ENCODE data around the gene KRT73.
A peak's percentile ranks its signal among the peaks of the same experiment; 100 is the strongest.

The KRT73 gene

DNA sequence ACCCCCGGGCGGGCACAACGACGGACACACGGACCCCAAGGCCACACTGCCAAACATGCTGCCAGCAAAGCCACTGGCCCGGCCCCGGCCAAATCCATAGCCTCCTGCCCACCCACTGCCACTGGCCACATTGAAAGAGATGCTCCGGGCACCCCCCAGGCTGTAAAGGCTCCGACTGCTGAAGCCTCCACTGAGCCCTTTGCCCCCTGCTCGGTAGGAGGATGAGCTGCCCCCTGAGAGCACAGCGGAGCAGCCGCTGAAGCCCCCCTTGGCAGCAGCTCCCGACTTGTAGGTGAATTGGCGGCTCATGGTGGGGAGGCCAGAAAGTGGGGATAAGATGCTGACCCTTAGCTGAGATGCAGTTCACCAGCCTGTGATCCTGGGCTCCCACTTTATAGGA lies at the start of gene KRT73:
KRT73 (minus strand) TSS at position 344 of the 400 bp plus-strand sequence; CDS start at position 309, 35 bp downstream.
- Mint-ChIP-seq H3K4me3 (no peak within 1 kb of the TSS), H3K36me3 (no peaks in the 10 kb centered on the region), H3K9me3 (no peaks in the 10 kb centered on the region), H3K4me1 (peaks cover 21% of the 10 kb centered on the region), H3K27ac (peak within 1 kb of the TSS; percentile 13)
- DNase-seq (ENCODE audit: low spot score in 2 of 2) (peak in 1 of 2 donors; percentile 34), ATAC-seq (no peak)

DNA sequence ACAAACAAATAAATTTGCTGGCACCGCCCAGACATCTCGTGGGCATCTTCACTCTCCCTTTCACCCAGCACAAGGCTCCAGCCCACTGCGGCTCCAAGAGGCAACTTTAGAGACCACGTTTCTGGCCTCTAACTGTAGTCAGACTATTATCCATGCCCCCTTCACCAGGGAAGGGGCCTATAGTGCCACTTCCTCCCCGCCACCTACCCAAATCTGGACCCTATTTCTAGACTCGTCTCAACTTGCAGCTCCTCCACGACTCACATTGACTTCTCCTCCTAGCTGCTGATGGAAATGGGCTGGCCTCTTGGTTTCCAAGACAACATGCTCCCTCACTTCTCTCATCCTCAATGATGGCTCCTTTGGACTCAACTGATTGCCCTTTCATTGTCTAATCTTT lies 49.6 kb upstream of the KRT73 start:
- ATAC-seq, result no peak
- Mint-ChIP-seq H3K27ac (no peak overlapping the region), H3K36me3 (no peaks in the 10 kb centered on the region), H3K4me3 (no peak overlapping the region), H3K9me3 (no peaks in the 10 kb centered on the region), H3K4me1 (no peaks in the 10 kb centered on the region)
- no peak for DNase-seq (ENCODE audit: low spot score in 2 of 2)

DNA sequence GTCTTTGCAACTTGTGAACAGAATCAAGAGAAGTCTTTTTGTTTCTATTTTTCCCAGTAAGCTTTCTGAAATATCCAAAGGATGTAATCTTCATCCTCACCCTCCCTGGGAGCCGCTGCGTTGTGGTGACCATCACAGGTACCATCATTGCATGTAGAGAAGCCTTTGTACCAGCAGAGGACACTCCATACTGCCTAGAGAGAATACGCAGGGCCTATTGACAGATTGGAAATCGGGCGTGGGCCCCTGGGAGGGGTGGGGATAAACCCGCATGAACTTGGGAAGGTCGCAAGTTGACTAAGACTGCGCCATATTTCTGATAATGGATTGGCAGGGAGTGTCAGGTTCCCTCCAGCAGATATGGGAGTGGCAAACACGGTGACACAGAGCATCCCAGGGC lies 49.1 kb upstream of the KRT73 start:
- H3K36me3 Mint-ChIP-seq, result no peaks in the 10 kb centered on the region
- H3K9me3 Mint-ChIP-seq, result no peaks in the 10 kb centered on the region
- no peak for DNase-seq (ENCODE audit: low spot score in 2 of 2)
- ATAC-seq, result no peak
- H3K27ac Mint-ChIP-seq, result no peak overlapping the region
- peaks cover 2% of the 10 kb centered on the region for H3K4me1 Mint-ChIP-seq
- H3K4me3 Mint-ChIP-seq, result no peak overlapping the region

DNA sequence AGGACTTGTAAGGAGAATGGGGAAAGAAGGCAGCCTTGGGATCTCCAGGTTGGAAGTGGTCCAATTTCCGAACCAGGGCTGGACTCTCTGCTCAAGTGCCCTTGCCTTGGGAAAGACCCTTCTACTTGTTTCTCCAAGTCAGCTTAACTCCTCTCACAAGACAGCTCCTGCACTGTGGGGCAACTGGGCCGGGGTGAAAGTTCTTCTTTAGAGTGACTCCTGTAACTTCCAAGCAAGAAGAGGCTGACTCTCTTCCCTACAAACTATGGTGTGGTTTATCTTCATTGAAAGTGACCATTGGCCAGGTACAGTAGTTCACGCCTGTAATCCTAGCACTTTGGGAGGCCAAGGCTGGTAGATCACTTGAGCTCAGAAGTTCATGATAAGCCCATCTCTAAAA lies 48.1 kb upstream of the KRT73 start:
- Mint-ChIP-seq H3K9me3 (no peaks in the 10 kb centered on the region), H3K36me3 (no peaks in the 10 kb centered on the region), H3K27ac (no peak overlapping the region), H3K4me1 (peaks cover 12% of the 10 kb centered on the region), H3K4me3 (no peak overlapping the region)
- no peak for ATAC-seq
- DNase-seq (ENCODE audit: low spot score in 2 of 2), result no peak

DNA sequence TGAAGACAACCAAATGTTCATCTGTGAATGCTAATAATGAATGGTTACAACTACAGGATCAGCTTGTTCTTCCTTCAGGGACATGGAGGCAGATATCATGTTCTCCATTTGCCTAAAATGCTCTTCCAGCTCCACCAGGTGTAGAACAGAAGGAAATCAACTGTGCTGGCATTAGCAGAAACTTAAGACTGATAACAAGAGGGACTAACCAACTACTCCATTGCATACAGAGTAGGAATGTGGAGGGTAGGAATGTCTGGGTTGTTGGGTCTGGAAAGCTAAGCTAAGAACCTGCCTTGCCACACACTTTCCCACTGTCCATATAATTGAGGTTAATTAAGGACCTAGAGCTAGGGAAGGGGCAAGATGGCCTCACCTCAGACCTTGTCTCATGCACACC lies 45.1 kb upstream of the KRT73 start:
- no peak for DNase-seq (ENCODE audit: low spot score in 2 of 2)
- no peak overlapping the region for H3K27ac Mint-ChIP-seq

DNA sequence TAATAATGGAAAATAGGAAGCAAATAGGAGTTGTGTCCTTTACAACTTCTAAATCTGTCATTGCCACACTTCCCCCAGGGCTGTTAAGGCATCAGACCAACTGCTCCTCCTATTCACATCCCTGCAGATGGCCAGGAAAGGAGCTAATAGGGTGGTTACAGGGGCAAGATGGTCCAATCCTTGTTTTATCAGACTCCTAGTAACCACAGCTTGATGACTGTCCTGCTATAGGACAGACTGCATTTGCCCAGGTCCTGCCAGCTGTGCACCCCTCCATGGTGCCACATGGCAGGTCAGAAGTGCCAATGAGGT lies 44.5 kb upstream of the KRT73 start:
- no peak overlapping the region for H3K27ac Mint-ChIP-seq
- H3K4me1 Mint-ChIP-seq, result peaks cover 12% of the 10 kb centered on the region
- H3K36me3 Mint-ChIP-seq, result no peaks in the 10 kb centered on the region
- no peak overlapping the region for H3K4me3 Mint-ChIP-seq
- no peaks in the 10 kb centered on the region for H3K9me3 Mint-ChIP-seq
- ATAC-seq, result no peak
- no peak for DNase-seq (ENCODE audit: low spot score in 2 of 2)

More for the DNA sequence above, 45.1 kb upstream of the KRT73 start:
- H3K9me3 Mint-ChIP-seq, result no peaks in the 10 kb centered on the region
- peaks cover 12% of the 10 kb centered on the region for H3K4me1 Mint-ChIP-seq
- H3K4me3 Mint-ChIP-seq, result no peak overlapping the region
- no peaks in the 10 kb centered on the region for H3K36me3 Mint-ChIP-seq
- no peak for ATAC-seq

DNA sequence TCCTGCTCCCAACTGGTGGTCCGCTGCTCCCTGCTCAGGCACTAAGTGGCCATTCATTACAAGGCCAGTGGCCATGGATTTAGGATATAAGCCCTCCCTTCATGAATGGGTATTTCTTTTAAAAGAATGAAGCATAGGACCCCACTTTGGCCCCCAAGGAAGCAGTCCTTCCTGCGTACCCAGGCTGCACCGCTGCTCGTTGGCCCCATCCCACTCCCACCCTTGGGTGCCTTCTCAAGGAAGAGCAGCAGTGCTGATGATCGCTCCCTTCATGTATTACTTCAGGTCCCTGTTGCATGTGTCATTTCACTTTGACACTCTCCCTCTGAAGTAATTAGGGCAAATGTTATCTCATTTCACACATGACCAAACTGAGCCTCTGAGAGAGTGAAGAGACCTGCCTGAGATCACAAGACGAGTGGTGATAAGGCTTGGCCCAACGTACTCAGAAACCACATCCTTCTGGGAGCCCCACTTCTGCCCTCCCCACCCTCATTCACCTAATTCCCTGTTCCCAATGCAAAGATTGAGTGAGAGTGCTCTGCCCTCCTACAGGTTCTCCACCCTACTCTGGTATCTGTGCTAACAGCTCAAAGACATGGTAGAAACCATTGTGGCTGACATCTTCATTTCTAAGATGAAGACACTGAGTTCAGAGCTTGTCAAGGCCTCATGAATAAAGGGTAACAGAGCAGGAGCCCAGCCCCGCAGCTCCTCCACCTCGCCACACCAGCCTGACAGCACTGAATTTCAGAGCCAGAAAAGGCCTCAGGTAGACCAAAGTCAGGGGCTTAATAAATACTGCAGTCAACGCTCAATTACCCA lies 43.9 kb upstream of the KRT73 start:
- DNase-seq (ENCODE audit: low spot score in 2 of 2) (no peak), ATAC-seq (no peak)
- Mint-ChIP-seq H3K4me3 (no peak overlapping the region), H3K9me3 (no peaks in the 10 kb centered on the region), H3K36me3 (no peaks in the 10 kb centered on the region), H3K4me1 (peaks cover 12% of the 10 kb centered on the region), H3K27ac (no peak overlapping the region)

DNA sequence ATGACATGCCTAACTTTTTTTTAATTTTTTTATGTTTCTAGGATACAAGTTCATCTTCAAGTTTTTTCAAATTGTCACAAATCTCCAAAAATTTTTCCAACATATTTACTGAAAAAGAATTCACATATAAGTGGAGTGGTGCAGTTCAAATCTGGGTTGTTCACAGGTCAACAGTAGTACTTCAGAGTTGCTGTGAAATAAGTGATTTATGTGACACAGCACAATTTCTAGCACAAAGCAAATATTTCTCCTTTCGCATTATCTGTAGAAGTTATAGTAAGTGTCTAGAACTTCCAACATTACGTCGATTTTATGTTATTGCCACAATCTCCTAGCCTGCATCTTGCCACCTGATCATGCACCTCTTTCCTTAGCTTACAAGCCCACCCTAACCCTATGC lies 43.3 kb upstream of the KRT73 start:
- H3K4me1 Mint-ChIP-seq, result peaks cover 12% of the 10 kb centered on the region
- no peaks in the 10 kb centered on the region for H3K36me3 Mint-ChIP-seq
- no peak for ATAC-seq
- no peak overlapping the region for H3K4me3 Mint-ChIP-seq
- H3K9me3 Mint-ChIP-seq, result no peaks in the 10 kb centered on the region
- no peak overlapping the region for H3K27ac Mint-ChIP-seq
- no peak for DNase-seq (ENCODE audit: low spot score in 2 of 2)

DNA sequence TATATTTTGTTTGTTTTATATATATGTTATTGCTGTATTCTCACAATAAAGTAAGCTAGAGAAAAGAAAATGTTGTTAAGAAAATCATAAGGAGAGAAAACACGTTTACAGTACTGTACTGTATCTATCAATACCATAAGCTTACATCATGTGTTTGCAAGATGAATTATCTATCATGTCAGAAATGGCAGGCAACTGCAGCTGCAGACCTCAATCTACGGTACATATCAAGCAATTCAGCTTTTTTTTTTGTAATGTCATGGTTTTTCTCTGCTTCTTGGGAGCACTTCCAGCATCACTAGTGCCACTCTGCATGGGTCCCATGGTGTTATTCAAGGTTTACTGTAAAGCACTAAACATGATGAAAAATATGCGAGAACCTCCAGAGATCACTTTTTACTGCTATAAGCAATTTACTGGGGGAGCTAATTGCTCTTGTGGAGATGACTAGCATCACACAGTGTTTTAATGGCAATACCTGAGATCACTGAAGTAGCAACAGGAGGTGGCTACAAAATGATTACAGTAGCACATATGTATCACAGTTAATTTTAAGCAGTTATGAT lies 42.7 kb upstream of the KRT73 start:
- no peak overlapping the region for H3K4me3 Mint-ChIP-seq
- DNase-seq (ENCODE audit: low spot score in 2 of 2), result no peak
- no peak for ATAC-seq
- no peaks in the 10 kb centered on the region for H3K36me3 Mint-ChIP-seq
- no peaks in the 10 kb centered on the region for H3K9me3 Mint-ChIP-seq
- H3K27ac Mint-ChIP-seq, result no peak overlapping the region
- H3K4me1 Mint-ChIP-seq, result peaks cover 12% of the 10 kb centered on the region

DNA sequence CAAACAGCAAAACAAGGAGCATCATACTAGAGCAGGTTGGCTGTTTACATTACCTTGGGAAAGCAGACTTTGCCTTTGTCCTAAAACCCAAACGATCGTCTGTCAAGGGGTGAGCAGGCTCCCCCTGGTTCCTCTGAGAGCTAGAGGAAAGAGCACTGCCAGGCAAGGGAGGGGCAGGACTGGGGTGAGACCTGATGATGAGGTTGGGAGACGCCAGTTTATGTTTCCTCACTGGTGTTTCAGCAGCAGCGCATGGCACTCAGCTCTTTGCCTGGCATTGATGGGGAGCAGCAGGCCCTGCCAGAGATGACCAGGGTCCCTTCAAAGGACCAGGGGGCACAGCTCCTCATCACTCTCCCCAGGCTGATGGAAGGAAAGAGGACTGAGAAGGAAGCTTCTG lies 41.6 kb upstream of the KRT73 start:
- peak overlapping the region; percentile 62 for H3K27ac Mint-ChIP-seq
- no peak for DNase-seq (ENCODE audit: low spot score in 2 of 2)

DNA sequence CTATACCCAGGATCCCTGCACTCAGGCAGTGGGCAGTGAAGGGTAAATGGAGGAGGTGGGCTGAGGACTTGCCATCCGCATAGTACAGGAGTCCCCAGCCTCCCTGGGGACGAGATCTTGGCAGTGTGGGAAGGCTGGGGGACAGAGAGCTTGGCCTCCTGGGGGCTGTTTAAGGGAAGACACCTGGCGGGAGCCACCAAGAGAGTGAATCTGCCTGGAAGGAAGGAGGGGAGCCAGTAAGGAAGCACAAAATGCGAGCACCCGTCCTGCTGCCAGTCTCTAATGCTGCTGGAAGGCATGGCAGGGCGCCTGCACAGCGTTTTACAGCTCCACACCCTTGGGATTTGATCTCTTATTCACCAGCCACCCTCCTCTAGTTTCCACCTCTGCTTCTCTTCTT lies 41.0 kb upstream of the KRT73 start:
- DNase-seq (ENCODE audit: low spot score in 2 of 2) (no peak), ATAC-seq (no peak)
- Mint-ChIP-seq H3K4me1 (peaks cover 16% of the 10 kb centered on the region), H3K9me3 (no peaks in the 10 kb centered on the region), H3K36me3 (no peaks in the 10 kb centered on the region), H3K27ac (peak overlapping the region; percentile 62), H3K4me3 (no peak overlapping the region)

More for the DNA sequence above, 41.6 kb upstream of the KRT73 start:
- no peaks in the 10 kb centered on the region for H3K36me3 Mint-ChIP-seq
- no peak for ATAC-seq
- no peak overlapping the region for H3K4me3 Mint-ChIP-seq
- H3K4me1 Mint-ChIP-seq, result peaks cover 16% of the 10 kb centered on the region
- H3K9me3 Mint-ChIP-seq, result no peaks in the 10 kb centered on the region

DNA sequence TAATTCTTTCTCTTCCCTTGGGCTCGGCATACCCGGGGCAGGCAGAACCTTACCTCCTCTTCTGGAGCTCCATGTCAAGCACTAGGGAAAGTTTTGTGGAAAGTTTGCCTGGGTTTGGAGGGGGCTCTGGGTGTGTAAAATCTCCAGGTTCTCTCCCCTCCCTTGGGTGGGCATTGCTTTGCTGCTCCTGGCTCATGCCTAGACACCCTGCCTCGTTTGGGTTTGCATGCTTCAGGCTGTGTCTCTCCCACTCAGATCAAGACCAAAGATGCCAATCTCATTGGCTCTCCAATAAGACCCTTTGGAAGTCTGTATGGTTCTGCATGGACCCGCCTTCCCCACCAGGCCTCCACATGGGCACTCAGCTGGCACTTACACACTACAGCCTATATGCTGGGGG lies 39.8 kb upstream of the KRT73 start:
- no peak for DNase-seq (ENCODE audit: low spot score in 2 of 2)
- H3K36me3 Mint-ChIP-seq, result no peaks in the 10 kb centered on the region
- no peak overlapping the region for H3K4me3 Mint-ChIP-seq
- H3K9me3 Mint-ChIP-seq, result no peaks in the 10 kb centered on the region
- H3K4me1 Mint-ChIP-seq, result peaks cover 16% of the 10 kb centered on the region
- ATAC-seq, result no peak
- no peak overlapping the region for H3K27ac Mint-ChIP-seq

DNA sequence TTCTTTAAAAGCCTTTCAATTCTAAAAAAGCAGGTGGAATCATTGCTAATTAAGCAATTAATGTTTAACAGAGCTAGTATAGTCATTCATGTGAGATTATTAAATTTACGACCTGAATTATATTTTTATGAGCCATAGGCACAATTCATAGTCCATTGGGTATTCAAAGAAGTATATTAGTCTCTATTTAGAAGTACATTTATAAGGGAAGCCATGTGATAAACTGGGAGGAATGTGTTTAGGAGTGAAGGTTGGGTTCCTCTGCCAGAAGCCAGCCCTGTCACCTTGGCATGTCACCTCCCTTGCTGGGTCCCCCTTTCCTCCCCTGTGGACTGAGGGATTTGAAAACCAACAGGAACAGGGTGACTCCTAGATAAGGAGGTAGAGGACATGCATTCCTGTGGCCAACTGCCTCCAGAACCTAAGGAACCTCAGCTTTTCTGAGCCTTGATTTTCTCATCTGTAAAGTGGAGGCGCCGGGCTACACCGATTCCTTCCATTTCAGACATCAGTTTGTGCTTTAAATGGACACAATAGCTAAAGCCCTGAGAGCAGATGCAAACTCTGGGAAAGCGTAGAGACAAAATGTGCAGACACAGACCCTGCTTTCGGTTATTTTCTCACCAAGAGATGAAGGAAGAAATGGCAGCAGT lies 39.0 kb upstream of the KRT73 start:
- no peak overlapping the region for H3K4me3 Mint-ChIP-seq
- ATAC-seq (no peak), DNase-seq (ENCODE audit: low spot score in 2 of 2) (no peak)
- no peaks in the 10 kb centered on the region for H3K36me3 Mint-ChIP-seq
- no peaks in the 10 kb centered on the region for H3K9me3 Mint-ChIP-seq
- H3K4me1 Mint-ChIP-seq, result peaks cover 12% of the 10 kb centered on the region
- no peak overlapping the region for H3K27ac Mint-ChIP-seq

DNA sequence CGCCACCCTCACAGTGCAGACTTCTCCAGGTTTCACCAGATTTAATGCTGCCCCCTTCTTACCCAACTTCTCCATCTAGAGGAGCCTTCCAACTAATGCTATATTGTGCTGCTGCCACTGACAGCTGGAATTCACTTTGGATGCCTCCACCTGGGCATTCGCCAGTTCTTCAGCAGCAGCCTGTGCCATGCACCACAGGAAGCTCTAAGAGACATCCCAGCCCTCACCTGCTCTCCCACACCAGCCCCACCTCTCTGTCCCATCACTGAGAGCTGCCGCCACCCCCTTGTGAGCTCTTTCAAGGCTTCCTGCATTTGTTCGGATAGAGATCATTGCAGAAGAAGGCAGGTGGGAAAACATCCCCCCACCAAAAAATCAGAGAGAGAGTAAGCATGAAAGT lies 38.3 kb upstream of the KRT73 start:
- H3K9me3 Mint-ChIP-seq, result no peaks in the 10 kb centered on the region
- no peak overlapping the region for H3K4me3 Mint-ChIP-seq
- no peaks in the 10 kb centered on the region for H3K36me3 Mint-ChIP-seq
- DNase-seq (ENCODE audit: low spot score in 2 of 2) (no peak), ATAC-seq (no peak)
- H3K27ac Mint-ChIP-seq, result no peak overlapping the region
- peaks cover 5% of the 10 kb centered on the region for H3K4me1 Mint-ChIP-seq

DNA sequence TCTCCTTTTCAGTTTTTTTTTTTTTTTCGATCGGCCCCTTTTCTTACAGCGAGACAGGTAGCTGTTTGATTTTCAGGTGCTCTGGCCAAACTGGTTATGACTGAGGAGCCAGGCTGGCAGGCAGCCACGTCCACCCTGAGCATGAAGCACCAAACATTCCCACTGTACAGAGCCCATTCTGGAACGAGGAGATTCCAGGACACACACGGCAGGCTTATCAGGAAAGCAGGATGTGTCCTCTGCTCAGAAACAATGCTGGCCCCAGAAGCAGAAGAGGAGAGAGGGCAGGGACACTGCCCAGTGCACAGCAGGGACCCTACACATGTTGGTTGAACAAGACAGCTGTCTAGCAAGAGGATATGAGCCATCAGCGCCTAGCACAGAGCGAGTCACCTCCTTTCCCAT lies 37.4 kb upstream of the KRT73 start:
- peaks cover 4% of the 10 kb centered on the region for H3K4me1 Mint-ChIP-seq
- ATAC-seq (no peak), DNase-seq (ENCODE audit: low spot score in 2 of 2) (no peak)
- H3K36me3 Mint-ChIP-seq, result no peaks in the 10 kb centered on the region
- H3K4me3 Mint-ChIP-seq, result no peak overlapping the region
- no peaks in the 10 kb centered on the region for H3K9me3 Mint-ChIP-seq
- no peak overlapping the region for H3K27ac Mint-ChIP-seq

DNA sequence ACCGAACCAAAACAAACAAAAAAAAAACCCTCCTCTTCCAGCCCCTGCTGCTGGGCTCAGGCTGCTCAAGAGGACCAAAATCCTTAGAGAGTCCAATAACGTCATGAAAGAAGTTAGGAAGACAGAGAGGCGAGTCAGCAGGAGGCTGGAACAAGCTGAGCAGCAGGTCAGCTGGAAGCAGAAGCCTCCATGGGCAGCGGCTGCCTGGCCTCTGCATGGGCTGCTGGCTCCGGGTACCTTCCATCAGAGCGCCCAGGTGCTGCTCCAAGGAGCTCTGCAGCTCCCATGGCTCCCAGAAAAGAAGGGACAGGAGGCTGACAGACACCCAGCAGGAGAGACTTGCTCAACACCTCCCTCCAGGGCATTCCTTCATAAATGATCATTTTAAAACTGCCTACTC lies 36.9 kb upstream of the KRT73 start:
- no peaks in the 10 kb centered on the region for H3K36me3 Mint-ChIP-seq
- H3K4me3 Mint-ChIP-seq, result no peak overlapping the region
- peaks cover 4% of the 10 kb centered on the region for H3K4me1 Mint-ChIP-seq
- no peak for DNase-seq (ENCODE audit: low spot score in 2 of 2)
- no peak overlapping the region for H3K27ac Mint-ChIP-seq
- no peak for ATAC-seq
- H3K9me3 Mint-ChIP-seq, result no peaks in the 10 kb centered on the region

All from stimulated activated effector memory CD8-positive, alpha-beta T cell treated with anti-CD3 and anti-CD28 coated beads, Interleukin-12 subunit alpha, Interleukin-12 subunit beta, amount 100 ng/mL, for 72 hours (primary cell).